Stimulated activated CD8-positive, alpha-beta memory T cell treated with anti-CD3 and anti-CD28 coated beads, Interleukin-7, amount 100 ng/mL, for 48 hours (primary cell): ENCODE data around the gene MESP2.

Source experiments
- DNase-seq, 2 donors: peaks; one replicate each; pipeline ENCODE4 v3.0.0-alpha.2; 2020; ENCODE audit warnings: low read depth in 1 of 2; ENCODE audit errors: extremely low read depth in 1 of 2

Gene MESP2

DNA sequence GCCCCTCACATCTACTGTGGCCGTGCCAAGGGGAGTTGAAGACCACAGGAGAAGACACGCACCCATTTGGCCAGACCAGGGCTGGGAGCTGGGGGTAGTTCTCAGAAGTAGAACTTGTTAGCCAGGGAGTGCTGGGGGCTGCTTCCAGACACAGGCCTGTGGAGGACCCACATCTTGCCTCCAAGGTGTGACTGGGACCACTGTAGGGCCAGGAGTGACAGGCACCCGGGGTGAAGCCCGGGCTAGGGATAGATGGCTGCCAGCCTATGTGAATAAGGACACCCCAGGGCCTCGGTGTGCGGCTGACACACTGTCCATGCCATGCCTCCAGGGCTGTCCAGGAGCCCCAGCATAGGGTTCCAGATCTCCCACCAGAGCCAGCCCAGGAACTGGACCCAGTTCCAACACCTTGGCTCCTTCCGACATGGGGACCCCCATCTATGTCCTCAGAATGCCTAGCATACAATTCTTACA is 36.8 kb downstream of the MESP2 start:
- DNase-seq = no peak

- no peak for DNase-seq
Measured at GRCh38 chr15:89813381-89814111, 37.4 kb downstream of the MESP2 start.

GRCh38 chr15:89814112-89814742 is 38.1 kb downstream of the MESP2 start:
- no peak for DNase-seq

DNA sequence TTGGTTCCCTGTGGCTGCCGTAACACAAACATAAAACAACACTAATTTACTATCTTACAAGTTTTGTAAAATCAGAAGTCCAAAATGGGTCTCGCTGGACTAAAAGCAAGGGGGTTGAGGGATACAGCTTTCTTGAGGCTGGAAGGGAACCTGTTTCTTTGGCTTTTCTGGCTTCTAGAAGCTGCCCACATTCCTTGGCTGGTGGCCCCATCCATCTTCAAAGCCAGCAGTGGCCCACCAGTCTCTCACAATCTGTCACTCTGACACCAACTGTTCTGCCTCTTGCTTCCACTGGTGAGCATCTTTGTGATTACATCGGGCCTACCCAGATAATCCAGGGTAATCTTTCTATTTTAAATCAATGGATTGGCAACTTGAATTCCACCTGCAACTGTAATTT is 39.6 kb downstream of the MESP2 start:
- DNase-seq = no peak

GRCh38 chr15:89817701-89818280 is 41.7 kb downstream of the MESP2 start:
- no peak for DNase-seq

GRCh38 chr15:89818287-89818686 is 42.2 kb downstream of the MESP2 start:
- no peak for DNase-seq

DNA sequence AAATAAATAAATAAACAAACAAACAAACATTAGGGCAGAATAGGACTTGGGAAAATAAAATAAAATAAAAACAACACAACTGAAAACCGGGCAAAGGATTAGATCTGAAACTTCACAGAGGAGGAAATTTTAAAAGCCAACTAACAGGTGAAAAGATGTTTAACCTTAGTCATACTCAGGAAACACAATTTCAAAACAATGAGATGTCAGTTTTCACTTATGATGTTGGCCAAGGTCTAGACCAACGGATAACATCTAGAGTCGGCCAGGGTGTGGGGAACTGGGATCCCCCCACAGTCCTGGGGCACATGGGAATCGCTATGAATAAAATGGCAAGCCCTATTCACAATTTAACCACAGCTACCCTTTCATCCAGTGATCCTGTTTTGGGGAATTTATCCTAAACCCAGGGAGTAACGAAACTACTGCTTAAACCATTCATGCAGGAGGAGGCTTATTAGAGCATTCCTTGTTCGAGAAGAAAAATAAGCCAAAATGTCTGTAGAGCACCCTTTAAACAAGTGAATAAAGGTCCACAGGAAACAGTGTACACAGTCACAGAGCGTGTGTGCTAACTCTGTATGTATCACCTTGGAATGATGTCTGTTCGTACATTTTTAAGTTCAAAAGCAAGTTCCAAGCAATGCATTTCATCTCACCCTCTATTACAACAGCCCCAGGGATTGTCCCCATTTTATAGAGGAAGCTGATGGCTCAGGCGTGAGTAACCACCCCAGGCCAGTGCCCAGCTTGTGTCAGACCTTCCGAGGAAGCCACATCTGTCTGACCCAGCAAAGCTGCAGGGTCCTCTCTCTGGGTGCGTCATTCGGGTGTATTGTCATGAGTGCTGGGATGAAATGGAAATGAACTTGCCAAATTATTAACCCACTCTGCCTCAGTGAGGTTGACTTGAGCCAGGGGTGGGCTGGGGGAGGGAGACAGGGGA is 44.8 kb downstream of the MESP2 start:
- DNase-seq = no peak

DNA sequence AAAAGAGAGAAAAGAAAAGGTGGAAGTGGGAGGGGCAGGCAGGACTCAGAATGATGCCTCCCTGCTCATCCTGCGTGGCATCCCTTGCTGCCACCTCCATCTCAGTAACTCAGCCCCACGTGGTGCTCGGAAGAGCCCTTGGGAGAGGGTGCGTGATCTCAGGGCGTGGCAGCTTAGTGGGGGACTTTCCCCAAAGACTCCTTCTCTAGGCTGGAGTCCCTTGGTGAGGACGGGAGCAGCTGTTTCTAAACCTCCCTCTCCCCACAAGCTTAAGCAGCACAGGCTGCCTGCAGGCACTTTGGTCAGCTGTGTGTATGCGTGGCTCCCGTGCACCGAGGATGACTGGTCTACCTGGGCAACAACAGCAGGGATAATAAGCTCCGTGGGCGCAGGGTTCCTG is 45.9 kb downstream of the MESP2 start:
- DNase-seq = no peak

GRCh38 chr15:89822611-89822950 is 46.4 kb downstream of the MESP2 start:
- DNase-seq = no peak

DNA sequence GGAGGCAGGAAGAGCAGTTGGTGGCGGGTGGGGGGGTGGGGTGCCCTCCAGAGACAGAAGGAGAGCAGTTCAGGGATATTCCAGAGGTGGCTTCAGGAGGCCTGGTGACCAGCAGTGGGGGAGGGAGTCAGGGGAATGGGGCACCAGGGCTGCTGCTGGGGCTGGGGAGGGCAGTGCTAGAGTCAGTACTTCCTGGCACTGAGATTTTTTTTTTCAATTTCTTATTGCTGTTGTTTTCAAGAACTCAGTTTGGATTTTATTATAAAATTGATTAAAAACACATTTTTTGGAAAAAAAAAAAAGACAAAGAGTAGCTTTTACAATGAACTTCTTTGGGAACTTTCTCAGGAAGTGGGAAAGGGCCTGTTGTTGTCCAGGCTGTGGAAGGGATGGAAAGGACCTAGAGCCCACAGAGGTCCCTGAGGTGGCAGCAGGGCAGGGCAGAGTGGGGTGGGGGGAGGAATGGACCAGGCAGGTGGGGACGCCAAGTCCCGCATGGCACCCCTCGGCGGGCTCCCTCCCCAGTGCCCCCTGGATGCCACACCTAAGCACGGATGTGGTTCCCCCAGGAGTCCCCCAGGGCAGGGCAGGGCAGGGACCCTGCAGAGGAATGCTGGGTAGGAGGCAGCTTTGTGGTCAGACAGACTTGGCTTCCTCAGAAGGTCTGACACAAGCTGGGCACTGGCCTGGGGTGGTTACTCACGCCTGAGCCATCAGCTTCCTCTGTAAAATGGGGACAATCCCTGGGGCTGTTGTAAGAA is 47.0 kb downstream of the MESP2 start:
- no peak for DNase-seq

- DNase-seq = no peak
Measured at GRCh38 chr15:89823836-89824606, 47.9 kb downstream of the MESP2 start.

DNA sequence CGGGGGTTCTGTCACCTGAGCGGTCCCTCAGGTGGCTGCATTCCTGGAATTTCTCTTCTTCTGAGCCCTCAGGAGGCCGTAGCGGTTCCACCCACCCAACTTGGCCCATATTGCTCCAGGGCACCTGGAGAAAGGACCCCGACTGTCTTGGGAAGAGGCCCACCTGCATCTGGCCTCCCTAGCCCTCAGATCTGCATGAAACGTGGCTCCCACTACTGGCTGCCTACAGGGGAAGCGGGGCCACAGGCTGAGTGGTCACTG is 48.4 kb downstream of the MESP2 start:
- no peak for DNase-seq

GRCh38 chr15:89825271-89825940 is 49.3 kb downstream of the MESP2 start:
- DNase-seq = no peak

DNA sequence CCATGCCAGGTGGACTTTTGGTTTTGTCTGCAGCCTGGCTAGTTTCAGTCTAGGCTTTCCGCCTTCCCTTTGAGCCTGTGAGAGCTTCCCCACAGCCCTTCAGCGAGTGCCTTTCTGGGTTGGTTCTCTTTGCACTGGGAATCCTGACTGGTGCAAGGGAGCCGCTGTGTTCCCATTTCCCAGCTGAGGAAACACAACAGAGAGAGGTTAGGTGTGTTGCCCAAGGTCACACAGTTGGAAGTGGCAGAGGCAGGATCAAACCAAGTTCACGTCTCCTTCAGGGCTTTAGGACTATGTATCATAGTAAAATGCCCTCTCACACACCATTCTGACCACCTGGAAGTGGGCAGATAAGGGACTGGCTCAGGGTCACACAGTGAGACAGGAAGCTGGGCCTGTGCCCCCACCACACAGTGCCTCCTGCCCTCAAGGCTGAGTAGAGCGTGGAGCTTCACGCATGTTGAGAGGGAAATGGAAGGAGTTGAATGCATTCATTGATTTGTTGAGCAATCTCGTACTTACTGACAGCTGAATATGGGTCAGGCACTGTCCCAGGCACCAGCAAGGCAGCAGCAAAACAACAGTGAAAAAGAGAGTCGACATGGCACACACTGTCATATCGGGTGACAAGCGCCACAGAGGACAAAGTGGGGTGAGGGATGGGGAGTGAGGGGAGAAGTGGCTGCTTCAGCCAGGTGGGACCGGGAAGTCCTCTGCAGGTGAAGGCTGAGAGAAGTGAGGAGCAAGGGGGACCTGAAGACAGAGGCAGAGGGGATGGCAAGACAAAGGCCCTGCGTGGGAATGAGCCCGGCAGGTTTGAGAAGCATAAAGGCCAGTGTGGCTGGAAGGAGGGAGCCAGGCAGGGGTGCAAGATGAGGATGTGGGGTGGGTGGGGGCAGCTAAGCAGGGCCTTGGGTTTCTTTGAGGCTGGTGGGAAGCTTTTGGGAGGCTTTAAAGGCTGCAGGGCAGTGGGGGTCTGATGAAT is 50.8 kb downstream of the MESP2 start:
- DNase-seq = no peak

DNA sequence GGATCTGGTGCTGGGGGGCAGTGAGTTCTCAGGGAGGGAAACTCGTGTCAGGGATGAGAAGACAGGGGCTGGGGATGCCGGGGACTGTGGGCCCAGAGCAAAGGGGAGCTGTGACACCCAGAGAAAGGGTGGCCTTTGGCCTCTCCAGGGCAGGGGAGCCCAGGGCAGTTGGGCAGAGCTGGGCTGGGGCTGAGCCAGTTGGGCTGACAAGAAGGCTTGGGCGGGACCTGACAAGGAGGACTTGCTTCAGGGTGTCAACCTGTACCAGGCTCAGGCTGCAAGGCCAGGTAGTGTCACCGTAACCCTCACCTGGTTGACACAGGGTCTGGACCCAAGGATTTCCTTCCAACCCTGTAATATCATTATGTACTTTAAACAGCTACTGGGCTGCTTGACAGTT is 51.7 kb downstream of the MESP2 start:
- no peak for DNase-seq
